Hepatocyte (in vitro differentiated cells): ENCODE measurements around the gene BARX1. TPM values are rescaled to one million over a fixed set of nuclear protein-coding genes. Genes with fewer than 3 reads are reported as not detected.

Experiments used
- DNase-seq: peaks from one replicate; pipeline ENCODE4 v3.0.0-alpha.2; 2016; ENCODE audit warnings: low spot score
- H2AFZ ChIP-seq: fragments of 200-600 bp; sonication (generic); 2 replicates; pipeline ENCODE4 v1.6.0; 2016; ENCODE audit warnings: antibody characterized with exemption, mild to moderate bottlenecking
- H3K27ac ChIP-seq: fragments of 200-600 bp; sonication (generic); 2 replicates; pipeline ENCODE4 v1.5.1; 2016; ENCODE audit warnings: mild to moderate bottlenecking
- H3K27me3 ChIP-seq: fragments of 200-600 bp; sonication (generic); 2 replicates; pipeline ENCODE4 v1.6.1; 2016
- H3K36me3 ChIP-seq: fragments of 200-600 bp; sonication (generic); replicated peaks from 2 replicates; pipeline ENCODE4 v1.5.1; 2016; ENCODE audit warnings: low read depth; ENCODE audit not compliant: insufficient read depth
- H3K4me1 ChIP-seq: fragments of 200-600 bp; sonication (generic); 2 replicates; pipeline ENCODE4 v1.5.1; 2016; ENCODE audit warnings: mild to moderate bottlenecking, moderate library complexity; ENCODE audit not compliant: insufficient read depth
- H3K4me2 ChIP-seq: fragments of 200-600 bp; sonication (generic); 2 replicates; pipeline ENCODE4 v1.6.0; 2016
- H3K4me3 ChIP-seq: fragments of 200-600 bp; sonication (generic); 2 replicates; pipeline ENCODE4 v1.5.1; 2016; ENCODE audit warnings: mild to moderate bottlenecking
- H3K79me2 ChIP-seq: fragments of 200-600 bp; sonication (generic); 2 replicates; pipeline ENCODE4 v1.6.0; 2017; ENCODE audit warnings: mild to moderate bottlenecking
- H3K9me2 ChIP-seq: fragments of 200-600 bp; sonication (generic); replicated peaks from 2 replicates; pipeline ENCODE4 v1.6.0; 2017; ENCODE audit warnings: mild to moderate bottlenecking; ENCODE audit not compliant: insufficient read depth
- H3K9me3 ChIP-seq: fragments of 200-600 bp; sonication (generic); 2 replicates; pipeline ENCODE4 v1.5.1; 2016; ENCODE audit warnings: low read depth, mild to moderate bottlenecking
- H4K20me1 ChIP-seq: fragments of 200-600 bp; sonication (generic); 2 replicates; pipeline ENCODE4 v1.6.0; 2016; ENCODE audit warnings: mild to moderate bottlenecking; ENCODE audit not compliant: insufficient read depth, poor library complexity, severe bottlenecking
- EZH2 ChIP-seq: fragments of 200-600 bp; sonication (generic); IDR thresholded peaks from 2 replicates; pipeline ENCODE4 v1.6.1; 2016; ENCODE audit warnings: antibody characterized with exemption, mild to moderate bottlenecking, borderline replicate concordance
- EZH2phosphoT487 ChIP-seq: fragments of 200-600 bp; sonication (generic); IDR thresholded peaks from one replicate; pipeline ENCODE4 v1.6.1; 2018; ENCODE audit warnings: antibody characterized with exemption, mild to moderate bottlenecking, low read depth, moderate library complexity; ENCODE audit not compliant: unreplicated experiment, severe bottlenecking
- WGBS: methylation state at CpG from one replicate; pipeline ENCODE4 v1.1.6; 2016; ENCODE audit warnings: low lambda C conversion rate; ENCODE audit errors: missing lambda C conversion rate; 5-methylcytosine and 5-hydroxymethylcytosine counted together
- polyA plus RNA-seq: library from polyadenylated mRNA; unstranded; fragments of >200 nt; fragmentation: Nextera tagmentation; extraction: Ambion mirVana; gene quantifications from 2 replicates; pipeline ENCODE4 v1.2.1, GENCODE V29; 2016
- total RNA-seq: library from RNA; depleted of rRNA; stranded (reverse); fragments of >200 nt; gene quantifications from 2 replicates; pipeline ENCODE4 v1.2.3, GENCODE V29; 2014
- TF ChIP-seq, protein P1 (sequence below): fragments of 200-600 bp; sonication (generic); IDR thresholded peaks from 2 replicates; pipeline ENCODE4 v1.5.1; 2016; ENCODE audit warnings: antibody characterized with exemption, mild to moderate bottlenecking; ENCODE audit not compliant: poor library complexity

BARX1 gene
- total and polyA plus RNA-seq, 2 experiments from 2014 or later, result 0.47 to 0.50 TPM

DNA sequence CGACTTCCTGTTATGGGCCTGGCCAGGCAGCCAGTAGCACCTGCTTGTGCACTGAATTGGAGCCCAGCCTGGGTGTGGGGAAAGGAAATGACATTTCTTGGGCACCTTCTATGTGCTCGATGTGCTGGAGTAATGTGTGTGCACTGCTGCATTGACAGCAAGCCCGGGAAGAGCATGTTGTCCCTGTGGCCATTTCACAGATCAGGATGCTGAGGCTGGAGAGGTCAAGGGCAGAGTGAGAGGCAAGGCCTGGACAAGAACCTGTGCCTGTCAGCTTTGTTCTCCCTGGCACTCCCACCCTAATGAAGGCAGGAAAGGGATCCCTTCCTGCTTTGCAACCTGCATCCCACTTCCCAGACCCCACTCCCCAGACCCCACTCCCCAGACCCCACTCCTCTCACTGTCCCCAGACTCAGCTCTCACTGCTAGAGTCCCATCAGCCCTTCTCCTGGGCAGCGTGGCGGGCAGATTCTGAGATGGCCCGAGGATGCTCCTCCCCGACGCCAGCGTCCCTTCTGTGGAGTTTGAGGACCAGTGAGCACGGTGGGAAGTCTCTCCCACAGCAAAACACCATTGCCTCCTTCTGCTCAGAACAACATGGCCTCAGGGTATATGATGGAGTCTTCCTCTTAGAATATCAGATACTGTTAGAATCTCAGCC lies 49.6 kb downstream of the BARX1 start:
- Histone ChIP-seq H3K27me3 (no peaks in the 10 kb centered on the region), H3K9me2 (no peaks in the 10 kb centered on the region), H3K27ac (no peak overlapping the region), H3K4me2 (no peak overlapping the region), H2AFZ (no peak overlapping the region), H3K9me3 (no peaks in the 10 kb centered on the region), H3K36me3 (no peaks in the 10 kb centered on the region), H3K4me1 (no peaks in the 10 kb centered on the region), H4K20me1 (no peaks in the 10 kb centered on the region), H3K79me2 (no peaks in the 10 kb centered on the region), H3K4me3 (no peak overlapping the region)
- TF ChIP-seq, protein P1, sequence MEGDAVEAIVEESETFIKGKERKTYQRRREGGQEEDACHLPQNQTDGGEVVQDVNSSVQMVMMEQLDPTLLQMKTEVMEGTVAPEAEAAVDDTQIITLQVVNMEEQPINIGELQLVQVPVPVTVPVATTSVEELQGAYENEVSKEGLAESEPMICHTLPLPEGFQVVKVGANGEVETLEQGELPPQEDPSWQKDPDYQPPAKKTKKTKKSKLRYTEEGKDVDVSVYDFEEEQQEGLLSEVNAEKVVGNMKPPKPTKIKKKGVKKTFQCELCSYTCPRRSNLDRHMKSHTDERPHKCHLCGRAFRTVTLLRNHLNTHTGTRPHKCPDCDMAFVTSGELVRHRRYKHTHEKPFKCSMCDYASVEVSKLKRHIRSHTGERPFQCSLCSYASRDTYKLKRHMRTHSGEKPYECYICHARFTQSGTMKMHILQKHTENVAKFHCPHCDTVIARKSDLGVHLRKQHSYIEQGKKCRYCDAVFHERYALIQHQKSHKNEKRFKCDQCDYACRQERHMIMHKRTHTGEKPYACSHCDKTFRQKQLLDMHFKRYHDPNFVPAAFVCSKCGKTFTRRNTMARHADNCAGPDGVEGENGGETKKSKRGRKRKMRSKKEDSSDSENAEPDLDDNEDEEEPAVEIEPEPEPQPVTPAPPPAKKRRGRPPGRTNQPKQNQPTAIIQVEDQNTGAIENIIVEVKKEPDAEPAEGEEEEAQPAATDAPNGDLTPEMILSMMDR, result no peak
- no peak for TF ChIP-seq EZH2
- no peak for TF ChIP-seq EZH2phosphoT487
- WGBS, result 93% methylated on average over 10 of the region's 10 CpGs
- DNase-seq, result no peak

GRCh38 chr9:93904649-93905472 lies 50.3 kb downstream of the BARX1 start:
- no peak for TF ChIP-seq EZH2
- TF ChIP-seq, protein P1, result no peak
- TF ChIP-seq EZH2phosphoT487, result no peak
- Histone ChIP-seq H3K27me3 (no peaks in the 10 kb centered on the region), H3K4me1 (no peaks in the 10 kb centered on the region), H3K79me2 (no peaks in the 10 kb centered on the region), H4K20me1 (no peaks in the 10 kb centered on the region), H3K36me3 (no peaks in the 10 kb centered on the region), H3K27ac (no peak overlapping the region), H3K9me3 (no peaks in the 10 kb centered on the region), H2AFZ (no peak overlapping the region), H3K9me2 (no peaks in the 10 kb centered on the region), H3K4me3 (no peak overlapping the region), H3K4me2 (no peak overlapping the region)
- no peak for DNase-seq
- 89% methylated on average over 12 of the region's 12 CpGs for WGBS

DNA sequence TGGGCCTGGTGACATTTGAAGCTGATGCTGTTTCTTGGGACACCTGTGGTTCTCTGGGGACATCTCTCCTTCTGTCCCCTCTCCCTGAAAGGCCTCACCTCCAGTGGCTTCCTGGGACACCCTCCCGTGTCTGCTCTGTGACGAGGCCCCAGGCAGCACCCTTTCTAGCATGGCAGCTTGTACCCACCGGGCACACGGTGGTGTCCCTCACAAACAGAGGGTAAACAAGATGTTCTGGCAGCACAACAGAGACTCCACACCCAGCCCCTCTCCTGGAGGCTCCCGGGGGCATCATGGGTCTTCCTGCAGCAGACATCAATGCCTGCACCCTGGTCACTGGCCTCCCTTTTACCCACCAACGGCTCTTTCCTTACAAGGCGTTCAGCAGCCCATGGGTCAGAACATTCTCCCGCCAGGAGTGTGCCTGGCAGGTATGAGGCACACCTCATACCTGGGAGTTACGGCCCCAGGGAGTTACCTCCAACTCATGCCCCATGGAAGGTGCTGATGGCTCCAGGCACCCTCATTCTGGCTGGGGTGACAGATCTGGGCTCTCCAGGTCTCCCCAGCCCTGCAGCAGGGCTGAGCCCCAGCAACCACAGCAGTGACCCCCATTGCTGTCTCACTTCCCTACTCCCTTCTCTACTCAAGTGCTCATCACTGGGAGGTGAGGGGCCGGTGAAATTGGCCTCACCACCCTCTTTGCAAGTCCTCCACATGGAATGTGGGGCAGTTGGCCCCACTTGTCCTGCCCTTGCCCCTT lies 51.1 kb downstream of the BARX1 start:
- WGBS, result 85% methylated on average over 10 of the region's 10 CpGs
- Histone ChIP-seq H3K4me2 (no peak overlapping the region), H4K20me1 (no peaks in the 10 kb centered on the region), H3K79me2 (no peaks in the 10 kb centered on the region), H2AFZ (no peak overlapping the region), H3K27me3 (no peaks in the 10 kb centered on the region), H3K4me1 (no peaks in the 10 kb centered on the region), H3K36me3 (no peaks in the 10 kb centered on the region), H3K4me3 (no peak overlapping the region), H3K9me2 (no peaks in the 10 kb centered on the region), H3K27ac (no peak overlapping the region), H3K9me3 (no peaks in the 10 kb centered on the region)
- no peak for DNase-seq
- TF ChIP-seq, protein P1, result no peak
- TF ChIP-seq EZH2 (no peak), EZH2phosphoT487 (no peak)
